Esophagus muscularis mucosa (tissue), 4 donors: Measurements from ENCODE around the gene ME3. TPM values are rescaled to one million over a fixed set of nuclear protein-coding genes. Genes with fewer than 3 reads are reported as not detected.

Source experiments
- DNase-seq: peaks from one replicate; pipeline ENCODE4 v3.0.0-alpha.2; 2017; ENCODE audit errors: extremely low spot score
- H3K27ac ChIP-seq, 4 donors: fragments of 200-600 bp; sonication (generic); replicated peaks in 1 of 4; 1 replicate in 3 of 4; 2 replicates in 1 of 4; pipeline ENCODE4 v1.5.1; 2016 to 2019; ENCODE audit warnings: mild to moderate bottlenecking in 1 of 4
- H3K27me3 ChIP-seq, 4 donors: fragments of 200-600 bp; sonication (generic); one replicate each; pipeline versions ENCODE4 v1.5.1 to v1.6.0; 2016 to 2019
- H3K36me3 ChIP-seq, 4 donors: fragments of 200-600 bp; sonication (generic); one replicate each; pipeline ENCODE4 v1.5.1; 2016 to 2019
- H3K4me1 ChIP-seq, 4 donors: fragments of 200-600 bp; sonication (generic); one replicate each; pipeline ENCODE4 v1.5.1; 2016 to 2019
- H3K4me3 ChIP-seq, 4 donors: fragments of 200-600 bp; sonication (generic); 1 replicate in 2 of 4; 2 replicates in 2 of 4; pipeline ENCODE4 v1.5.1; 2016 to 2019; ENCODE audit warnings: mild to moderate bottlenecking in 4 of 4, moderate library complexity in 1 of 4
- H3K9me3 ChIP-seq, 4 donors: fragments of 200-600 bp; sonication (generic); 1 replicate in 3 of 4; 2 replicates in 1 of 4; pipeline ENCODE4 v1.5.1; 2016 to 2019
- EP300 ChIP-seq: sonication (generic); formaldehyde crosslinking; IDR thresholded peaks from one replicate; pipeline ENCODE4 v1.6.1; 2017; ENCODE audit warnings: antibody characterized with exemption
- POLR2A ChIP-seq: fragments of 450-650 bp; IDR thresholded peaks from one replicate; pipeline ENCODE4 v1.6.1; 2017; ENCODE audit warnings: antibody characterized with exemption, moderate library complexity, mild to moderate bottlenecking, low read depth
- POLR2AphosphoS5 ChIP-seq, 2 donors: sonication (generic); formaldehyde crosslinking; IDR thresholded peaks; one replicate each; pipeline ENCODE4 v1.6.1; 2017; ENCODE audit warnings: antibody characterized with exemption in 2 of 2
- WGBS: methylation state at CpG from one replicate; pipeline ENCODE4 v1.1.5; 2018; 5-methylcytosine and 5-hydroxymethylcytosine counted together
- intact Hi-C: fragments of 100-400 bp; cut with DNase I; formaldehyde crosslinking; loops from one replicate; pipeline ENCODE4 v1.15.1; 2023
- total RNA-seq, 4 donors: library from RNA; depleted of rRNA; stranded (reverse); fragments of >200 nt; gene quantifications; one replicate each; pipeline versions ENCODE4 v1.1.0 to v1.2.1, GENCODE V29; 2016
- TF ChIP-seq, protein P1 (sequence below), 3 experiments: fragments of 200-600 bp in 2 of 3; fragments of 450-650 bp in 1 of 3; sonication (generic) in 2 of 3; IDR thresholded peaks; one replicate each; pipeline ENCODE4 v1.5.1; 2017 to 2019; ENCODE audit warnings: antibody characterized with exemption in 3 of 3, mild to moderate bottlenecking in 2 of 3, moderate library complexity in 1 of 3

The ME3 gene
- total RNA-seq, 4 donors from 2014 or later, result 20.4 to 50.1 (median 26.2) TPM

DNA sequence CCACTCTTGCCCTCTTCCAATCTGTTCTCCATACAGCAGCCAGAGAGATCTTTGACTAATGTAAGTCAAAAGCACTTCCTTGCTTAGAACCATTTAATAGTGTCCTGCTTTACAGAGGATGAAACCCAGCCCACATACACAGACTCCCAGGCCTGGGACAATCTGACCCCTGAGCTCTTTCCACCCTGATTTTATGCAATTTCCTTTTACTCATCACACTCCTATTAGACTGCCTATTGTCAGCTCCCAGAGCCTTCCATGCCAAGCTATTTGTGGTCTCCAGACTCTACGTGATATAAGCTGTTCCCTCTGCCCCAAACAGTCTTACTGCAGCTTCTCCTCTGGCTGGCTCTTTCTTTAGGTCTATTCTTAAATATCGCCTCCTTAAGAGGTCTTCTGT is 28.1 kb downstream of the ME3 start:
- Histone ChIP-seq H3K36me3 (no peaks in the 10 kb centered on the region), H3K4me3 (no peak overlapping the region), H3K4me1 (peaks cover 0 to 11% (median 0%) of the 10 kb centered on the region in 4 donors), H3K9me3 (no peaks in the 10 kb centered on the region), H3K27me3 (no peaks in the 10 kb centered on the region), H3K27ac (no peak overlapping the region)
- intact Hi-C loops, result no loop called here
- WGBS, result 87% methylated on average over 2 of the region's 2 CpGs
- TF ChIP-seq POLR2A, result no peak
- TF ChIP-seq POLR2AphosphoS5 (IDR thresholded peaks at IDR 0.05), result no peak
- no peak for TF ChIP-seq EP300
- TF ChIP-seq, protein P1, sequence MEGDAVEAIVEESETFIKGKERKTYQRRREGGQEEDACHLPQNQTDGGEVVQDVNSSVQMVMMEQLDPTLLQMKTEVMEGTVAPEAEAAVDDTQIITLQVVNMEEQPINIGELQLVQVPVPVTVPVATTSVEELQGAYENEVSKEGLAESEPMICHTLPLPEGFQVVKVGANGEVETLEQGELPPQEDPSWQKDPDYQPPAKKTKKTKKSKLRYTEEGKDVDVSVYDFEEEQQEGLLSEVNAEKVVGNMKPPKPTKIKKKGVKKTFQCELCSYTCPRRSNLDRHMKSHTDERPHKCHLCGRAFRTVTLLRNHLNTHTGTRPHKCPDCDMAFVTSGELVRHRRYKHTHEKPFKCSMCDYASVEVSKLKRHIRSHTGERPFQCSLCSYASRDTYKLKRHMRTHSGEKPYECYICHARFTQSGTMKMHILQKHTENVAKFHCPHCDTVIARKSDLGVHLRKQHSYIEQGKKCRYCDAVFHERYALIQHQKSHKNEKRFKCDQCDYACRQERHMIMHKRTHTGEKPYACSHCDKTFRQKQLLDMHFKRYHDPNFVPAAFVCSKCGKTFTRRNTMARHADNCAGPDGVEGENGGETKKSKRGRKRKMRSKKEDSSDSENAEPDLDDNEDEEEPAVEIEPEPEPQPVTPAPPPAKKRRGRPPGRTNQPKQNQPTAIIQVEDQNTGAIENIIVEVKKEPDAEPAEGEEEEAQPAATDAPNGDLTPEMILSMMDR (IDR thresholded peaks at IDR 0.05), result no peak
- DNase-seq, result no peak

DNA sequence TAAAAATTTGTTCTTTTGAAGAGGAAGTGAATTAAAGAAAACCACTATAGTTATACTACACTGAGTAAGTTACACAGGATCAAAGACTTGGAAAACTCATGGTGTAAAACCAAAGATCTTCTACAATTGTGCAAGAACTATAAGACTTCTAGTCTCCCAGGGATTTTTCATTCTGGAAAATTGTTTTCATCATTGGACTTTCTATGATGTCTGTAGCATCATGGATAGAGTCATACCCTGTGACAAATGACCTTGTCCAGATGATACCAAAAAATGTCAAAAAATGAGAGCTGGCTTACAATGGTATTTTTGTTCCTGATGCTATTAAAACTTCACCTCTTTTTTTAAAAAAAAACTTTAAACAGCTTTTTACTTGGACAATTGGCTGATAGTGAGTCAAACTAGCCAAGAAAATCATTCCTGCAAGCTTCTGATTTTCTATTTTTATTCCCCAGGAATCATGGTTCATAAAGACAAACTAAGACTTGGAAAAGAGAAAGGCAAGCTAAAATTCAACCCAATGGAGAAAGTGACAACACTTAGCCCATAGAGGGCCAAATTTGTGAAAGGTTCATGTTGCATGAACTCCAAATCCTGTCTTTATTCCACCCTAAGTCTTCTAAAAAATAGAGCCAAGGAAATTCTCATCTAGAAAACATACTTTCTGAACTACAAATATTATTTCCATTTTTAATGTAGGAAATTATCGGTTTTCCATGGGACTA is 30.7 kb downstream of the ME3 start:
- DNase-seq, result no peak
- Histone ChIP-seq H3K9me3 (no peaks in the 10 kb centered on the region), H3K27me3 (no peaks in the 10 kb centered on the region), H3K4me1 (peaks cover 0 to 20% (median 6%) of the 10 kb centered on the region in 4 donors), H3K27ac (no peak overlapping the region), H3K4me3 (no peak overlapping the region), H3K36me3 (no peaks in the 10 kb centered on the region)
- no peak for TF ChIP-seq POLR2AphosphoS5 (IDR thresholded peaks at IDR 0.05)
- TF ChIP-seq POLR2A, result no peak
- TF ChIP-seq, protein P1 (IDR thresholded peaks at IDR 0.05), result no peak
- TF ChIP-seq EP300, result no peak
- WGBS, result 84% methylated on average over 1 of the region's 1 CpG
- intact Hi-C loops, result no loop called here

DNA sequence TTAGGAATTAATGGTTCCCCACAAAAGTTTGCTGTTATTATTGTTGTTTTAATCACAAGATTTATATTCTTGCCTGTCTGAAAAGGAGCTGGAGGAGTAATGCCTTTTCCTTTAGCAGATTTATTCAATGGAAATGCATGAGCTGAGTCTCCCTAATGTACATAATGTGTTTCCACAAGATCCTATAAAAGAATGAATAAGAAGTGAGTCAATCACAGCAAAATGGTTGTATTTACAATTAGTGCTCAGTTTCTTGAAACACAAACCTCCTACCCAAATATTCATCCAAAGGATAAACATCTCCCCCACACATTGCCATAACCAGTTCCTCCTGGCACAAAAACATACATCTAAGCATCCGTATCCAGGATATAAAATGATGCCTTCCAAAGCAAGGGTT is 33.3 kb downstream of the ME3 start:
- 100% methylated on average over 1 of the region's 1 CpG for WGBS
- intact Hi-C loops, result no loop called here
- H3K9me3 ChIP-seq, result no peaks in the 10 kb centered on the region

DNA sequence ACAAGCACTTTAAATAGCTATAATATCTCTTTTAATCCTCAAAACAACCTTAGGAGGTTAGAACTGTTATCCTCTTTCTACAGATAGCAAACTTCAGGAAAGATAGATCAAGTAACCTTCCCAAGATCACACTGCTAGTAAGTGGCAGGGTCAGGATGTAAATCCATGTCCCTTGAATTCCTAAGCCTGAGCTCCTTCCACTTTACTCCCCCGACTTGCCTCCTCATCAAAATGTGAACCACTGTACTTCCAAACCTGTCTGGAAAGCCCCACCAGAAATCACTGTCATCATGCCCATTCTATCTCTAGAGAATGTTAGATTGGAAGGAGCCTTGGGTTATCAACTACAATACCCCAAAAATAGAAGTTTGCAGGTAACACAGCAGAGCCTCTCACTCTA is 33.7 kb downstream of the ME3 start:
- DNase-seq, result peak; percentile 8
- WGBS, result 92% methylated on average over 1 of the region's 1 CpG

More for the DNA sequence above, 33.3 kb downstream of the ME3 start:
- no peaks in the 10 kb centered on the region for H3K27me3 ChIP-seq
- H3K4me1 ChIP-seq, result peaks cover 0 to 30% (median 18%) of the 10 kb centered on the region in 4 donors
- no peak for DNase-seq
- no peaks in the 10 kb centered on the region for H3K36me3 ChIP-seq
- TF ChIP-seq POLR2AphosphoS5 (IDR thresholded peaks at IDR 0.05) (no peak), POLR2A (no peak), EP300 (no peak)
- TF ChIP-seq, protein P1 (IDR thresholded peaks at IDR 0.05), result no peak
- H3K27ac ChIP-seq, result no peak overlapping the region
- no peak overlapping the region for H3K4me3 ChIP-seq

More for the DNA sequence above, 33.7 kb downstream of the ME3 start:
- Histone ChIP-seq H3K27ac (no peak overlapping the region), H3K4me3 (no peak overlapping the region), H3K4me1 (peaks cover 0 to 30% (median 18%) of the 10 kb centered on the region in 4 donors), H3K9me3 (no peaks in the 10 kb centered on the region), H3K36me3 (no peaks in the 10 kb centered on the region), H3K27me3 (no peaks in the 10 kb centered on the region)
- intact Hi-C loops, result no loop called here
- TF ChIP-seq EP300 (no peak), POLR2A (no peak), POLR2AphosphoS5 (IDR thresholded peaks at IDR 0.05) (no peak)
- TF ChIP-seq, protein P1 (IDR thresholded peaks at IDR 0.05), result no peak
